ENCODE results near the gene RAD51B. TPM values are rescaled to one million over a fixed set of nuclear protein-coding genes. Genes with fewer than 3 reads are reported as not detected.

The RAD51B gene
- total RNA-seq, 1 experiment from 2014 or later = 8.5 TPM

DNA sequence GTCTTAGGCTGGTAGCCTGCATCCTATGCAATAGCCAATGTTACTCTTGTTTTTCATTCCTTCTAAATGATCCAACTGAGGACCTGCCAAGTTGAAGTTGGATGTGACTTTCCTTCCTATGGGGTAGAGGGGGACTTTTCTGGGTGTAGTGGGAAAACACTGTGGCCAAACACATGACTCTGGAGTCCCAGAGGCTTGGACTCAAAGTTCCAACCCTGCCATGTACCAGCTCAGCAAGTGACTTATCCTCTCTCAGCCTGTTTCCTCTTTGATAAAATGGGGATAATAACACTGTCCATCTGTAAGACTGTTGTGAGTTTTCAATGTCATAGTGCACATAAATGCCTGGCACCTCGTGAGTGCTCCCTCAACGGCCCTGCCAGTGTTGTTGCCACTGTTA lies 876.3 kb downstream of the RAD51B start:
- Histone ChIP-seq H3K9me3 (ENCODE audit: control insufficient read depth, insufficient read depth, low read depth, low read length) (no peaks in the 10 kb centered on the region), H3K27me3 (ENCODE audit: control insufficient read depth, insufficient read depth, low read length) (no peaks in the 10 kb centered on the region), H3K4me1 (ENCODE audit: control insufficient read depth, insufficient read depth, low read length) (no peaks in the 10 kb centered on the region), H3K27ac (ENCODE audit: low read length) (no peak overlapping the region), H3K4me3 (ENCODE audit: low read depth in 2 of 2, low read length in 2 of 2) (no peak overlapping the region), H3K36me3 (ENCODE audit: control insufficient read depth, insufficient read depth, low read length) (no peaks in the 10 kb centered on the region)
- ChIA-PET CTCF (no interaction called here), POLR2A (no interaction called here)
- intact Hi-C loops (cut with micrococcal nuclease; ENCODE audit: unreplicated experiment) = no loop called here
- TF ChIP-seq POLR2AphosphoS5 (IDR thresholded peaks at IDR 0.05; ENCODE audit: low read depth, low read length) (no peak), TCF7L2 (IDR thresholded peaks at IDR 0.05; ENCODE audit: low read depth, low read length) (no peak)
- TF ChIP-seq, protein P1, sequence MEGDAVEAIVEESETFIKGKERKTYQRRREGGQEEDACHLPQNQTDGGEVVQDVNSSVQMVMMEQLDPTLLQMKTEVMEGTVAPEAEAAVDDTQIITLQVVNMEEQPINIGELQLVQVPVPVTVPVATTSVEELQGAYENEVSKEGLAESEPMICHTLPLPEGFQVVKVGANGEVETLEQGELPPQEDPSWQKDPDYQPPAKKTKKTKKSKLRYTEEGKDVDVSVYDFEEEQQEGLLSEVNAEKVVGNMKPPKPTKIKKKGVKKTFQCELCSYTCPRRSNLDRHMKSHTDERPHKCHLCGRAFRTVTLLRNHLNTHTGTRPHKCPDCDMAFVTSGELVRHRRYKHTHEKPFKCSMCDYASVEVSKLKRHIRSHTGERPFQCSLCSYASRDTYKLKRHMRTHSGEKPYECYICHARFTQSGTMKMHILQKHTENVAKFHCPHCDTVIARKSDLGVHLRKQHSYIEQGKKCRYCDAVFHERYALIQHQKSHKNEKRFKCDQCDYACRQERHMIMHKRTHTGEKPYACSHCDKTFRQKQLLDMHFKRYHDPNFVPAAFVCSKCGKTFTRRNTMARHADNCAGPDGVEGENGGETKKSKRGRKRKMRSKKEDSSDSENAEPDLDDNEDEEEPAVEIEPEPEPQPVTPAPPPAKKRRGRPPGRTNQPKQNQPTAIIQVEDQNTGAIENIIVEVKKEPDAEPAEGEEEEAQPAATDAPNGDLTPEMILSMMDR (IDR thresholded peaks at IDR 0.05) = no peak
- no TSS peak for BruUV-seq (replicated peaks)
- DNase-seq (ENCODE audit: low read depth, low spot score) = no peak
- no peak for ATAC-seq
- in situ Hi-C loops (cut with HindIII; ENCODE audit: low pct_unique_long_range_greater_than_20kb, low sequenced_read_pairs) = no loop called here

DNA sequence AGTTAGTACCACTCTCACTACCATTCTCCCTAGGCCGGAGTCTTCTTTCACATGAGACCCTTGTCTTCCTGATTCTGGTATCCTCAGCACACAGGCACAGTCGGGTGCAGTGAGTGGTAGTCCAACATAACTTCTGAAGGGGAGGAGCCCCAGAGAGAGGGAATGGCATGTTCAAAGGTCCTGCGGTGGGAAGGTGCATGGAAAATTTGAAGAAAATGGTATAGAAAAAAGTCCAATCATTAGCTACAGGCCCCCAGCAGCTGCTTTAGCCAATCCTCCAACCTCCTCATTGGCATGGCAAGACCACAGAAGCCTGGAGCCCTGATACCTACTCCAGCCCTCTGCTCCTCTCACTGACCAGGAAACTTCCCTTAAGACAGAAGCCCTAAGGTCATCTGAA lies 876.7 kb downstream of the RAD51B start:
- ChIA-PET CTCF (no interaction called here), POLR2A (no interaction called here)
- H3K4me1 ChIP-seq (ENCODE audit: control insufficient read depth, insufficient read depth, low read length) = no peaks in the 10 kb centered on the region
- in situ Hi-C loops (cut with HindIII; ENCODE audit: low pct_unique_long_range_greater_than_20kb, low sequenced_read_pairs) = no loop called here
- no peaks in the 10 kb centered on the region for H3K9me3 ChIP-seq (ENCODE audit: control insufficient read depth, insufficient read depth, low read depth, low read length)
- no peak overlapping the region for H3K4me3 ChIP-seq (ENCODE audit: low read depth in 2 of 2, low read length in 2 of 2)
- no TSS peak for BruUV-seq (replicated peaks)
- no peak overlapping the region for H3K27ac ChIP-seq (ENCODE audit: low read length)
- H3K36me3 ChIP-seq (ENCODE audit: control insufficient read depth, insufficient read depth, low read length) = no peaks in the 10 kb centered on the region
- no peaks in the 10 kb centered on the region for H3K27me3 ChIP-seq (ENCODE audit: control insufficient read depth, insufficient read depth, low read length)
- DNase-seq (ENCODE audit: low read depth, low spot score) (no peak), ATAC-seq (no peak)
- TF ChIP-seq POLR2AphosphoS5 (IDR thresholded peaks at IDR 0.05; ENCODE audit: low read depth, low read length) (no peak), SIN3A (IDR thresholded peaks at IDR 0.05; ENCODE audit: borderline replicate concordance, insufficient read depth, low read depth, low read length) (no peak), TCF7L2 (IDR thresholded peaks at IDR 0.05; ENCODE audit: low read depth, low read length) (no peak)
- TF ChIP-seq, protein P1 (IDR thresholded peaks at IDR 0.05) = no peak
- TF ChIP-seq, protein P2, sequence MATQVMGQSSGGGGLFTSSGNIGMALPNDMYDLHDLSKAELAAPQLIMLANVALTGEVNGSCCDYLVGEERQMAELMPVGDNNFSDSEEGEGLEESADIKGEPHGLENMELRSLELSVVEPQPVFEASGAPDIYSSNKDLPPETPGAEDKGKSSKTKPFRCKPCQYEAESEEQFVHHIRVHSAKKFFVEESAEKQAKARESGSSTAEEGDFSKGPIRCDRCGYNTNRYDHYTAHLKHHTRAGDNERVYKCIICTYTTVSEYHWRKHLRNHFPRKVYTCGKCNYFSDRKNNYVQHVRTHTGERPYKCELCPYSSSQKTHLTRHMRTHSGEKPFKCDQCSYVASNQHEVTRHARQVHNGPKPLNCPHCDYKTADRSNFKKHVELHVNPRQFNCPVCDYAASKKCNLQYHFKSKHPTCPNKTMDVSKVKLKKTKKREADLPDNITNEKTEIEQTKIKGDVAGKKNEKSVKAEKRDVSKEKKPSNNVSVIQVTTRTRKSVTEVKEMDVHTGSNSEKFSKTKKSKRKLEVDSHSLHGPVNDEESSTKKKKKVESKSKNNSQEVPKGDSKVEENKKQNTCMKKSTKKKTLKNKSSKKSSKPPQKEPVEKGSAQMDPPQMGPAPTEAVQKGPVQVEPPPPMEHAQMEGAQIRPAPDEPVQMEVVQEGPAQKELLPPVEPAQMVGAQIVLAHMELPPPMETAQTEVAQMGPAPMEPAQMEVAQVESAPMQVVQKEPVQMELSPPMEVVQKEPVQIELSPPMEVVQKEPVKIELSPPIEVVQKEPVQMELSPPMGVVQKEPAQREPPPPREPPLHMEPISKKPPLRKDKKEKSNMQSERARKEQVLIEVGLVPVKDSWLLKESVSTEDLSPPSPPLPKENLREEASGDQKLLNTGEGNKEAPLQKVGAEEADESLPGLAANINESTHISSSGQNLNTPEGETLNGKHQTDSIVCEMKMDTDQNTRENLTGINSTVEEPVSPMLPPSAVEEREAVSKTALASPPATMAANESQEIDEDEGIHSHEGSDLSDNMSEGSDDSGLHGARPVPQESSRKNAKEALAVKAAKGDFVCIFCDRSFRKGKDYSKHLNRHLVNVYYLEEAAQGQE (IDR thresholded peaks at IDR 0.05; ENCODE audit: insufficient read depth in 1 of 2, low read depth in 2 of 2, low read length in 1 of 2) = no peak
- intact Hi-C loops (cut with micrococcal nuclease; ENCODE audit: unreplicated experiment) = no loop called here
